DOHH2 (cell line): ENCODE data around the gene GPR55.

Experiments
- H3F3A ChIP-seq: fragments of 200-600 bp; sonication (generic), shearing (Covaris generic); 2 replicates; pipeline ENCODE4 v1.6.0; 2016; ENCODE audit warnings: antibody characterized with exemption, mild to moderate bottlenecking; ENCODE audit not compliant: control insufficient read depth, insufficient read depth
- H3K27ac ChIP-seq: fragments of 200-600 bp; sonication (generic); 2 replicates; pipeline ENCODE4 v1.5.1; 2014; ENCODE audit warnings: low read depth, mild to moderate bottlenecking, low read length, moderate library complexity
- H3K27me3 ChIP-seq: fragments of 200-600 bp; sonication (generic); 2 replicates; pipeline ENCODE4 v1.6.1; 2014; ENCODE audit warnings: mild to moderate bottlenecking, low read length, mixed read lengths; ENCODE audit not compliant: control insufficient read depth
- H3K36me3 ChIP-seq: fragments of 200-600 bp; sonication (generic); 2 replicates; pipeline ENCODE4 v1.6.1; 2014; ENCODE audit warnings: mild to moderate bottlenecking, low read length, moderate library complexity, mixed read lengths; ENCODE audit not compliant: control insufficient read depth
- H3K4me1 ChIP-seq: fragments of 200-600 bp; sonication (generic); 2 replicates; pipeline ENCODE4 v1.6.1; 2014; ENCODE audit warnings: mild to moderate bottlenecking, low read length, mixed read lengths; ENCODE audit not compliant: control insufficient read depth
- H3K4me2 ChIP-seq: fragments of 200-600 bp; sonication (generic); 2 replicates; pipeline ENCODE4 v1.6.0; 2014; ENCODE audit warnings: mild to moderate bottlenecking, low read length, moderate library complexity
- H3K4me3 ChIP-seq: fragments of 200-600 bp; sonication (generic); 2 replicates; pipeline ENCODE4 v1.5.1; 2014; ENCODE audit warnings: mild to moderate bottlenecking, low read length, mixed read lengths
- H3K79me2 ChIP-seq: fragments of 200-600 bp; sonication (generic); 2 replicates; pipeline ENCODE4 v1.6.1; 2014; ENCODE audit warnings: mild to moderate bottlenecking, low read length, mixed read lengths; ENCODE audit not compliant: control insufficient read depth
- H3K9me2 ChIP-seq: fragments of 200-600 bp; sonication (generic); replicated peaks from 2 replicates; pipeline ENCODE4 v1.6.1; 2014; ENCODE audit warnings: mild to moderate bottlenecking, low read length, mixed read lengths; ENCODE audit not compliant: control insufficient read depth
- H3K9me3 ChIP-seq: fragments of 200-600 bp; sonication (generic); 2 replicates; pipeline ENCODE4 v1.6.1; 2014; ENCODE audit warnings: antibody characterized with exemption, low read length, mixed read lengths; ENCODE audit not compliant: control insufficient read depth, insufficient read depth
- H4K20me1 ChIP-seq: fragments of 200-600 bp; sonication (generic); 2 replicates; pipeline ENCODE4 v1.6.0; 2014; ENCODE audit warnings: low read depth, mild to moderate bottlenecking, antibody characterized with exemption, low read length, moderate library complexity; ENCODE audit not compliant: control insufficient read depth, insufficient read depth
- CTCF ChIP-seq: fragments of 200-600 bp; sonication (generic); IDR thresholded peaks from one replicate; pipeline ENCODE4 v1.5.1; 2014; ENCODE audit warnings: antibody characterized with exemption, mild to moderate bottlenecking, low read depth, low read length; ENCODE audit not compliant: poor library complexity, severe bottlenecking
- EZH2phosphoT487 ChIP-seq: fragments of 200-600 bp; sonication (generic); IDR thresholded peaks from 2 replicates; pipeline ENCODE4 v1.6.1; 2017; ENCODE audit warnings: borderline replicate concordance, mild to moderate bottlenecking, antibody characterized with exemption, low read length, moderate library complexity, mixed read lengths

The GPR55 gene

GRCh38 chr2:230940471-230940815 lies 15.4 kb upstream of the GPR55 start:
- H3K4me1 ChIP-seq: peaks cover 11% of the 10 kb centered on the region
- no peaks in the 10 kb centered on the region for H3F3A ChIP-seq
- H3K9me2 ChIP-seq: no peaks in the 10 kb centered on the region
- no peak overlapping the region for H3K4me3 ChIP-seq
- TF ChIP-seq CTCF: no peak
- TF ChIP-seq EZH2phosphoT487: no peak
- no peak overlapping the region for H3K27ac ChIP-seq
- no peak overlapping the region for H3K4me2 ChIP-seq
- no peaks in the 10 kb centered on the region for H4K20me1 ChIP-seq
- H3K36me3 ChIP-seq: no peaks in the 10 kb centered on the region
- H3K9me3 ChIP-seq: peaks cover 12% of the 10 kb centered on the region; the same call in 1 of the 2 replicates
- H3K79me2 ChIP-seq: no peaks in the 10 kb centered on the region
- peaks cover 16% of the 10 kb centered on the region for H3K27me3 ChIP-seq

GRCh38 chr2:230939691-230940470 lies 14.8 kb upstream of the GPR55 start:
- H3K79me2 ChIP-seq: no peaks in the 10 kb centered on the region
- peaks cover 12% of the 10 kb centered on the region; the same call in 1 of the 2 replicates for H3K9me3 ChIP-seq
- H3K27ac ChIP-seq: no peak overlapping the region
- no peaks in the 10 kb centered on the region for H3K36me3 ChIP-seq
- no peaks in the 10 kb centered on the region for H3F3A ChIP-seq
- H4K20me1 ChIP-seq: no peaks in the 10 kb centered on the region
- H3K4me1 ChIP-seq: peaks cover 11% of the 10 kb centered on the region
- H3K4me3 ChIP-seq: no peak overlapping the region
- peaks cover 16% of the 10 kb centered on the region for H3K27me3 ChIP-seq
- no peak for TF ChIP-seq CTCF
- TF ChIP-seq EZH2phosphoT487: no peak
- no peaks in the 10 kb centered on the region for H3K9me2 ChIP-seq
- H3K4me2 ChIP-seq: no peak overlapping the region

- peaks cover 11% of the 10 kb centered on the region for H3K27me3 ChIP-seq
- no peaks in the 10 kb centered on the region for H3F3A ChIP-seq
- H3K9me3 ChIP-seq: peaks cover 12% of the 10 kb centered on the region; the same call in 1 of the 2 replicates
- H3K27ac ChIP-seq: no peak overlapping the region
- TF ChIP-seq CTCF (no peak), EZH2phosphoT487 (no peak)
- H3K36me3 ChIP-seq: no peaks in the 10 kb centered on the region
- H3K4me1 ChIP-seq: peaks cover 11% of the 10 kb centered on the region
- H3K79me2 ChIP-seq: no peaks in the 10 kb centered on the region
- no peak overlapping the region for H3K4me2 ChIP-seq
- no peaks in the 10 kb centered on the region for H3K9me2 ChIP-seq
- H3K4me3 ChIP-seq: no peak overlapping the region
- no peaks in the 10 kb centered on the region for H4K20me1 ChIP-seq
Measured at GRCh38 chr2:230939066-230939591, 14.1 kb upstream of the GPR55 start.
